HG03097 (cell line): ENCODE results near the gene ARID5B.
"Not testable (repeated sequence)": the region's sequence is repeated elsewhere in the genome, so short reads cannot be mapped to it uniquely, and the experiment has no call there.

Experiments used
- ATAC-seq: cut with Tn5 transposase; IDR thresholded peaks from one replicate; pipeline ENCODE4 v1.9.1; 2021; ENCODE audit not compliant: unreplicated experiment, low FRiP score

The ARID5B gene

DNA sequence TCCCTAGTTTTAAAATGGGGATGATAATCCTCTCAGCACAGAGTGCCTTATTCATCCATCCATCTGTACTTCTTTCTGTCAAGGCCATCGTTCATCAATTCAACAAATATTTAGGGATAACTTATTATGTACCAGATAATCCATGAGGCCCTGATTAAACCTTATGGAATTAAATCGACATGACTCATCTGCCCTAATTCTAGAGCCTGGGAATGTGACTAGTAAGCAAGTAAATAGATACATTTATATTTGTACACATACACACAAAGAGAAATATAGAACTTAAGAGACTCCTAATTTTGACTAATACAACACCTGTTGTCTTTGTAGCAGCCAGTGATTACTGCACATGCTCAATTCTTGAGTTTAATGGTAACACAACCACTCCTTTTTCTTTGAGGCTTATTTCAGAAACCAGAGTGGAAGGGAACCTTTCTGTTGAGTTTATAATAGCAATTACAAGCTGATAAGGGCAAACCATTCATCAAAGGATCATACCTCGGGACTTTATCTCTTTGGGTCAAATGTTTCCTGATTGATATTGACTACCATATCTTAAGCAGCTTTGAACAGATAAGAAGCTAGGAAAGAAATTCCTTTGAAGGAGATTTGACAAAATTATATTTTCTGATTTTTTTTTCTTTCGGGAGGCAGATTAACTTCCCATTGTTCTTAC lies 122.7 kb downstream of the ARID5B start:
- ATAC-seq, result no peak

DNA sequence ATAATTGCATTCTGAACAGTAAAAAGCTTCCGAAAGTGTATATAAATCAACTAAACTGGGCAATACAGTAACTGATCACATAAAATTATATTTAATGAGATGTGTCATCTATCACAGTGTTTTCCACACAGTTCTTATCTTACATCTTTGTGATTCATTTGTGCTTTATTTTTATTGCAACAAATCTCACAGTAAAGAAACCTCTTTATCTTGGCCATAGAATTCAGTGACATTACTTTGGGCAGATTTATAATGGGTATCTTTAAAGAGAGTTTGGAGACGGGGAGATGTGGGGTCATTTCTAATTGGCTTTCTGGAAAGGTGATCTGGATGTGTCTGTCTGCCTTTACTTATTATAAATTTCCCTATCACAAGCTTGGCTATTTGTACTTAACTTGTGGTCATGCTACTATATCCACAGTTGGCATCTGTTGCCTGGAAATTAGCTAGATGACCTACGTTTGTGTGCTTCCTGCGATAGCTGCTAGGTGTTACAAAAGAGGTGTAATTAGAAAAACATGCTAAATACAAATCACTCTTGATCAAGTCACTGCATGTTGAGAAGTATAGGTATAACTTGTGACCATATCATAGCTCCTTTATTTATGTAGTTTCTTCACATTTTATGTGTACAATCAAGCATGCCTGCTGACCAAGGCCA lies 123.8 kb downstream of the ARID5B start:
- no peak for ATAC-seq

DNA sequence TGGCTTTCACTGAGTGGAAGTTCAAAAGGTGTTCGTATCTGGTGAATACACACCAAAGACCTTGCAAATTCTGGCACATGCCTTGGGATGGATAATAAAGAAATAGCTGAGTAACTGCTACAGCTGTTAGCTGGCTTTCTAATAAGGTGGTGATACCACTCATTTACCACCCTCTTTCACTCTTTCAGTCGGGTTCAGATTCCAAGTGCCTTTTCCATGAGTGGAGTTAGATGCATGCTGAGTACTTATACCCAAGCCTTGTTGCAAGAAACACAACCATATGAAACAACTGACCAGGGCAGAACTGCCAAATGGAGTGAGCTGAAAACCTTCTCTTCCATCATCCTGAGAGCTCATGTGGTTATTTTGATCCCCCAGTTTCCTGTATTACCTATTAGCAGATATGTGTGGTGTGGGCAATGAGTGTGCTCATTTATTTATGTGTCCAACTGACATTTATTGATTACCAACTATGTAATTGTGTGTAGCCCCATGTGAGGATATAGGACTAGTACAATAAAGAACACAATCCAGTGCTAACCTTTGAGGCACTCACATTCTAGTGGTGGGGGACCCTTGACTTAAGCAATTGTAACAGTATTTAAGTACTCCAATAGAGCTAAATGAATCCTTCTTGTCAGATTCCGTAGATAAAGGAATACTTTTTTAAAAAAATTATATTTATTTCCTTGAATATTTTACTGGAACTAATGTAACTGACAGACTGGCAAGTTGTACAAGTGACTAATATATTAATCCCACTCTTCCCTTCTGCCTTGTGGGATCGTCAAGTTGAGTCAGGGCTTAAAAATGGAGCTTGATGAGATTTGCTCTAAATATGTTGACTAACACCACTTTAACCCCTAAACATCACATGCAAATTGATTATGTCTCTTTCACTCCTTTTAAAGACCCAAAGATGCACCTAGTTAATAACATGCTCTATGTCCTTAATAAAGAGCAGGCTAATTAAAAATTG lies 124.7 kb downstream of the ARID5B start:
- ATAC-seq, result no peak

DNA sequence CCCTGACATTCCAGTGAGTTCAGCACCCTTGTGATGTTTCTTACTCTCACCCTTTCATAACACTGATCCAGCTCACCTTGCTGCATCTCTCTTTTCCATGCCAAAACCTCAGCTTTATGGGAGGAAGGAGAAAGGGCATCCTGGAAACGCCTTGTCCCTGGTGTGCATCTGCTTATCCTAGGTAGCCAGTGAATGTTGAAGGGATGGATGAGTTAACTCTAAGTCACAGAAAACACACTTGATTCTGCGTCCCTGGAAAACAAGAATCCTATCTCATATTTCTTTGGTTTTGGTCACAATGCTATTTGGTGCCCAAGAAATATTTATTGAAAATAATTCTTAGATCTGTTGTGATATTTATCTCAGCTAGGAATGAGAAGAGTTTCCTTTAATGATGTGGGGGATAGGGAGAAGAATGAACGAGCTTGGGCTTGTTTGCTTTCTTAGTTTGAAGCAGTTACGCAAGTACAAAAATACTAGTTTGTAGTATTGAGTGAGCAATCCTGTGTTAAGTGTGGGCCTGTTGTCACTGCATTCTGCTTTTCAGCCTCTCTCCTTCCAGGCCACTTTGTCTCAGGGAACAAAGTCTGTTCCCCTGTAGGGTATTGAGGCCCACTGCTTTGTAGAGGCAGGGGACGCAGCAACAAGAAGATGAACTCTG lies 126.5 kb downstream of the ARID5B start:
- ATAC-seq, result no peak

DNA sequence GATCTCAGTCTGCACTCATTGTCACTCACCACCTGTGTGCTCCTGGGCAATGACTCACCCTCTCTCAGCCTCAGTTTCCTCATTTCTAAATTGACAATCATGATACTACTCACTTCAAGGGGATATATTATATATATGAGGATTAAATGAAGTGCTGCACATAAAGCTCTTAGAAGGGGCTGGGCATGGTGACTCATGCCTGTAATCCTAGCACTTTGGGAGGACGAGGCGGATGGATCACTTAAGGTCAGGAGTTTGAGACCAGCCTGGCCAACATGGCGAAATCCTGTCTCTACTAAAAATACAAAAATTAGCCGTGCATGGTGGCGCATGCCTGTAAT lies 127.0 kb downstream of the ARID5B start:
- not testable (repeated sequence) for ATAC-seq

DNA sequence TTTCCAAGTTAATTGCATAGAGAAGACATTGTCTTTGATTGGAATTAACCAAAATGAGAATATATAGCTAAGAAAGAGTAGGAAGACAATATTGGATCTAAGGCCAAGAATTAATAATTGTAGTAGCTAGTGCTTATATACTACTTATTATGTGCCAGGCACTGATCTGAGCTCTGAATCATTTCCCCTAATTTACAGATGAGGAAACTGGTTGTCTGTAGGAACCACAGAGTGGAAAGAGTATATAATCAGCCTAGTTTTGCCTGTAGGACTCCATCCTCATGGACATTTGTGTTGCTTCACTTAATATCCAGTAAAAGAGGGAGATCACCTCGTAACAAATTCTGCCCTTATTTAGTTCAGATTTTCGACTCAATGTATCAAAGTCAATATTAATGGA lies 127.9 kb downstream of the ARID5B start:
- ATAC-seq, result no peak

DNA sequence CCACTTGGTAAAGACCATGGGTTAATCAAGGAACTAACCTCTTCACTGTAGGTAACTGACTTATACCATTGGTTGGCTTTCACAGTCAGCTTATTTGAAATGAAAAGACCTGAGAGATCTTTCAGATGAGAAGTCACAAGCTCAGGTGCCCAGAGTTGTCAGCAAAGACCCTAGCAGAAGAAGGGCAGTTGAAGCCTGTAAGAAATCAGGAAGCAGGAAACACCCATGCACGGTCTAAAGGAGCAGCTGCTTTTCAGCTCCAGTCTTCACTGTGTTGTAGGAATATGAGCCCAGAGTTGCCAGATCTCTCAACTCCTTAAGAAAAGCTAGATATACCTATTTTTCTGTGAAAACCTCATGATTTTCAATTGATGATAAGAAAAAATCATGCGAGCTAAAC lies 130.0 kb downstream of the ARID5B start:
- ATAC-seq, result no peak

DNA sequence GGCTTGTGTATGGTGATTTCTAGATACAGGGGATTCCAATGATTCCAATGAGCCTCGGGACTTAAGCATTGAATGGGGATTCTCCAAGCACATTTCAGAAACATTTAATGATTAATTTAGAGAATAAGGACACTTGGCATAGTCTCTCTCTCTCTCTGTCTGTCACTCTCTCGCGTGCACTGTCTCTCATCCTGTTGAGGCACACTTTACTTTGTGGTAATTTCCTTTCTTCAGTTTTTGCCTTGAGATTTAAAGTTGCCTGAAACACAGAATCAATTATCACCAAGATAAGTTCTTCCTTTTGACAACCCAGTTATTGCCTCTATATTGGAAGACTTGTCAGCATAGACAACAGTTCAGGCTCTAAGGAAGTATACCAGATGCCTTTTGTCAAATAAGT lies 131.6 kb downstream of the ARID5B start:
- ATAC-seq, result no peak

DNA sequence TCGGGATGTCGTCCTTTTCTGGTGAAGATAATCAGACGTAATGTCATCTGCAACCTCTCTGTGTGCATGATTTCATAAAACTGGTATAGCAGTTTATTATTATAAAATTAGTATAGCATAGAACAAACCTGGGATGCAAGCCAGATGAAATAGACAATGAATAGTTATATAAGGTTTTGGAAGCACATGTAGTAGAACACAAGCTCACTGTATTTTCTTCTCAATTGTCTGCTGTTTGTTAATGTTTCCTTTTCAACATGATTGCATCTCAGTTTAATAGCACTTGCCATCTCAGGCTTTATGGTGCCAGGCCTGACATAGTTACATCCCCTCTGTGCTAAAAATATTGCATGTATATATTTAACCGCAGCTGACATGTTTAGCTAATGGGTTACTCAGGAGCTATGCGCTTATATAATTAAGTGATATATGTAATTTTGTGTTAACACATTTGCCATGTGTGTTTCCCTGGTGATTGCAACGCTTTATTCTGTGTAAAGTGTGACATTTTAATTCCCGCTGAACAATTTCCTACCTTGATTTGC lies 132.7 kb downstream of the ARID5B start:
- no peak for ATAC-seq

DNA sequence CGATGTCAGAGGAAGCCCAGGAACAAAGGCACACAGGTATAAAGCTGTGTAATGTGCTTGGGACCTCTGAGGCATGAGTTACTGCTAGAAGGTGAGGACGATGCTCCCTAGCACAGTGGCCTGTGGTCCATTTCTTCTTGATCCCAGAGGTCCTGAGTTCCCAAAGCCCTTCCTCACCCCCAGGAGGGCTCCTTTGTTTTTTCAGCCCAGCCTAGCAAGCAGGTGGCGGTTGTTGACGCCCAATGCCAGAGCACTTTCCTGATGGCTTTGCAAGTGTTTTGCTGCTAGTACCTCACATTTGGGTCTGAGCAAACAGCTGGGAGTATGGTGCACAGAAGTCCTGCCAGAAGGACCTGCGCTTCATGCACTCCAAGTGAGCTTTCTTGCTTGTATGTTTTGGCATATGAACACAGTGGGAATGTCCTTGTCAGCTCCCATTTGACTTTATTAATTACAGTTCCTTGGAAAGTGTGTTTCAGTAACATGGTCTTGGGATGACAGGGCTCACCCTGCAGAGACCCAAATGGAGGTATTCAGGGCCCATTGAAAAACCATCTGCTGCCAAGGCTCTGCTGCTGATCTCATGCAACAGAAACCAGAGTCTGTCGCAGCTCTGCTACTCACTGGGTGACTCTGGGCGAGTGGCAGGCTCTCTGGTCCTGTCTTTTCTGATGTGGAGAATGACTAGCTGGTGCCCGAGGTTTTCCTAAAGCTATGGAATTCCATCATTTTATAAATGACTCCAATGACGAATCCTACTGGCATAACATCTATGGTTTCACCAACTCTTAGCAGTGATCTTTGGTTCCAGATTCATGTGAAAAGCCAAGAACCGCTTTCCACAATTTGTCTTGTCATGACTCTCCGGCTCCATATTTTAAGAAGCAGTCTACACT lies 134.9 kb downstream of the ARID5B start:
- no peak for ATAC-seq

DNA sequence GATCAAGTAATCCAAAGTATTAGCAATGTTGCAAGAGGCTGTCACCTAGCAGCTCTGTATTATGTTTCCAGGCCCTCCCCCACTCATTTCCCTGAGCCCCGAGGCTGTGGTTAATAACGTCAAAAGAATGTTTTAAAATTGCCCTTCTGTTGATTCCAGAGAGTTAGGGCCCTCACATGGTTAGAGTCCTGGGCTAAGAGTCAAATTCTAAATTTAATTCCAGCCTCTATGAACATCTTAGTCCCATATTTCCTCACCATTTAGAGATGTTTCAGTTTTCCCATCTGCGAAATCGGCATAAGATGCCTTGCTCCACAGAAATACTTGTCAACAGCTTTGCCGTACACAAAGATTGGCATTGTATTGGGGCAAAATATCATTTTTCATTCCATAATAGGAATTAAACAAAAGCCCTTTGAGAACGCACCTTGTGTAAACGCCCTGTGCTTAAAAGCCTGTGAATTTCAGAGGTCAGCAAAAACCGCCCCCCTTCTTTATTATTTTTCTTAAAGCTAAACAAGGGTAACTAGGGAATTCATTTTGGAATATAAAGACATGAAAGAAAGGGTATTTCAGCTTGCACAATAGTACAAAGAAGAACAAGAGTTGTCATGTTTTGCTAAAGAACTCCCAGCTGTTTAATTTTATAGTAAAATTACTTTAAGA lies 135.8 kb downstream of the ARID5B start:
- no peak for ATAC-seq

DNA sequence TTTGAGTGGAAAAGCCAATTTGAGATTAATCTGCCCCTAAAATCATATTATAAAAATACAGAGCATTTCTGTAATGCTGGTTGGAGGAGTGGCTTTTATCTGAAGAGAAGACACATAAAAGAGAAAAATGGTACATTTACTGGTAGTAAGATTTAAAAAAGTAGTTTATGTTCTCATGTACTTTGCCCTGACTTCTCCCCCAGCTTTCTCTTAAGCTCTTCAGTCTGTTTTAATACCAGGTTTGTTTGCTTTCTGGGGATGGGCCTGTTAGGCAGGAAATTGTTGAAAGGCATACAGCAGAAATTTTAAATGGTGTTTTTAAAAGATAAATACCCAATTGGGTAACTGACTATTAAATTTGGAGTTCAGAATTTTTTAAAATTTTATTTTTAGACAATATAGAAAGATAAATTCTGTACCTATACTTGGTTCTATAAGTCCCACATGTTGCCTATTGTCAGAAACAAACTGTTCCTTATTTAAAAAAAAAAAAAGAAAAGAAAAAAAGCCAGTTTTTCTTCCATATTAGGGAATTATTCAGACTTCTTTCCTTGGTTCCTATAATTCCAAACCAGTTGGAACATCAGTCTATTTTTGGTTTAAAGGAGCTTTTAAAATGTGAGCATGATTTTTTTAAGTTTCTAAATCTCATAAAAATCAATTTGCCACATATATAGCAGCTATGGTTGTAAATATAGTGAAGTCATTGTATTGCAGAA lies 136.6 kb downstream of the ARID5B start:
- peak; percentile 10 for ATAC-seq

DNA sequence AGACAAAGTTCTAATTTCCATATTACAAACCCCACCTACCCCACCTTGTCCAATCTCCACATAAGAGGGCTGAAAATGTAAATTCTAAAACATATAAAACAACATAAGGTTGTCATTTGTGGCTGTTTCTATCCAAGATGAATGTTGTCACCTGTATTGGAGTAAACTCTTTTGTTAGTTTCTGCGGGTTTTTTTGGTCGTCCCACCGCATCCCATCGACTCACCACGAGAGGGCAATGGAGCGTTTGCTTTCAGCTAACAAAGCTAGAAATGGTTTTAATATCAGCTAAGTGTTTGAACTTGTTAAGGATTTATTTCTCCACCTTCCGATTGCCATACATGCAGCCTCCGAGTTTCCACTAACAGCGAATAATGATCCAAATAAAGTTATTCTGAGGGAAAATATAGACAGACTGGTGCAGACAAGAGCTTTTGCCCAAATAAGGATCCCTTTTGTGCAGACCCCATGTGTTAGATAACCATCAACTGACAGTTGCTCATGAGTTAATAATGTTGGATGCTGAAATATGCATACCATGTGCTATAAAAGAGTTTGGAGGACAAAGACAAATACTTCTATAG lies 137.2 kb downstream of the ARID5B start:
- peak; percentile 46 for ATAC-seq

DNA sequence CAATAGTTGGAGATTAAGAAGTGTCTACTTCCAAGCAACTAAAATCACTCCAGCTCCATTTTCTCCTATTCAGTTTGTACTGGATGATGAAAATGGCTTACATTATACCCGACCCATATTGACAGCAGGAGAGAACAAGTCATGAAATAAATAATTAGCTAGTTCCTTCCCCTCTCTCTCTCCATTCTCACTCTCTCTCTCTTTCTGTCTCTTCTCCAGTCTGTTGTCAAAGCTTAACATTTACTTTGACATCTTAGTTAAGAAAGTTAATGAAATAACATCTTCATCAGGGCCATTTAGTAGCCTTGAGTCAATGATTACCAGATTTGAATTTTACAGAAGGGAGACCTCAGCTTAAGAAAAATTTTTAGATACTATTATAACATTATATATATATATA lies 138.5 kb downstream of the ARID5B start:
- no peak for ATAC-seq

DNA sequence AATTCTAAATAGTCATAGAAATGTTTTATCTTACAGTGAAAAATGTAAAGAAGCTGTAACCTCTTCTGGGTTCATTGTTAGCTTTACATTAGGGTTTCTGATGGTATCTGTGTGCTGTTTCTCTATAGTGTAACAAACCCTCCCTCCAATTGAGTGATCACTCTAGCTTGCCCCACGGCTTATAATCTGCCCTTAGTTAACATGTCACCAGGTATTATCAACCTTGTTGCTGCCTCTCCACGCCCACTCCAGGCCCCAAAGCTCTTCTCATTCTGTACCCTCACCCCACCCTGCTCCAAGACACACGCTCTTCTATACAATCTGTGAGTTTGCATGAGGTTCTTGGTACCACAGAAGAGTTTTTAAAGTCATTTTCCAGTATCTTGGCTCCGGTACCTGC lies 139.4 kb downstream of the ARID5B start:
- ATAC-seq, result no peak

DNA sequence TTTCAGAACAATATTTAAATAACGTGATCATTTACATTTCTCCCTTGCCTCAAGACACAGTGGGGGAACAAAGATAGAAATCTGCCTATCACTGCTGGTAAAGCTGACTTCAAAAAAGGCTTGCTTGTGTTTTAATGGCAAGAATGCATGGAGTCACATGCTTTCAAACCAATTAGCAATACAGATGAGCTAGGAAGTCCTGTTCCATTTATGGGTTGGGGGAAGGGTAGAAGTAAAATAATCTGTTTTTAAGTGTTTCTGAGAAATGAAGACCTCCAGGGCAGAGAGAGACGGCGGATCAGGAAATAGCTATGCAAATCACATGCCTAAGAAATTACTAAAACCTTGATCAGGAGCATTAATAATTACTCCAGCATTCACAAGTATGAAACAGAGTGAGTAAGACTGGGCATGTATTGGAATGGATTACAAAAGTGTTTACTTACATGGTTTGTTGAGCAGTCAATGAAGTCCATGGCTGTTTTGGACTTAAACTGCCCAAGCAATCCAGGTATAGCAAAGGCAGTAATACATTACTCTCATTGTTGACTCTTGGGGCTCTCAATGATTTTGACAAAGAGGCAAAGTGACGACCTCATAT lies 142.0 kb downstream of the ARID5B start:
- ATAC-seq, result no peak

DNA sequence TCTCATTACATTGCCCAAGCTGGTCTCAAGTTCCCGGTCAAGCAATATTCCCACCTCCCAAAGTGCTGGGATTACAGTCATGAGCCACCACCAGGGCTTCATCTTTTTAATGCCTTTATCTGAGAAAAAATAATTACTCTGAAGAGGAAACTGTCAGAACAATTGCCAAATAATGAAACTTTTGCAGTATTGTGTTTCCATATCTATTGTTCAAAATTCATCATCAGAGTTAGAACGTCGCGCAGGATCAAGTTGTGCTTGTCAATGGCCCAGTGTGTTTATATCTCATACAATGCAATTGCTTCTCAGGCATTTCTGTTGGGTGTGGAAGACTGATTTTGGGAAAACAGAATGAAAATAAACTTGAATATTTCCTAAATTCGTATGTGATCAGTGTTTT lies 143.1 kb downstream of the ARID5B start:
- ATAC-seq, result no peak
